Tibial artery (tissue), 4 donors: ENCODE measurements around the gene KIF19.

ENCODE experiments used
- DNase-seq, 2 donors: peaks; one replicate each; pipeline ENCODE4 v3.0.0-alpha.2; 2019
- H3K27ac ChIP-seq, 2 donors: fragments of 200-600 bp; sonication (generic) in 1 of 2; 1 replicate in 1 of 2; 2 replicates in 1 of 2; pipeline ENCODE4 v1.5.1; 2018 to 2019; ENCODE audit warnings: mild to moderate bottlenecking in 1 of 2
- H3K27me3 ChIP-seq, 2 donors: fragments of 200-600 bp; sonication (generic) in 1 of 2; one replicate each; pipeline versions ENCODE4 v1.5.1 to v1.6.0; 2016 to 2019
- H3K36me3 ChIP-seq, 3 donors: fragments of 200-600 bp; sonication (generic) in 2 of 3; one replicate each; pipeline ENCODE4 v1.5.1; 2016 to 2019; ENCODE audit warnings: mild to moderate bottlenecking in 2 of 3
- H3K4me1 ChIP-seq, 4 donors: fragments of 200-600 bp; sonication (generic) in 2 of 4; 1 replicate in 3 of 4; 2 replicates in 1 of 4; pipeline ENCODE4 v1.5.1; 2016 to 2019
- H3K4me3 ChIP-seq, 2 donors: fragments of 200-600 bp; sonication (generic) in 1 of 2; 1 replicate in 1 of 2; 2 replicates in 1 of 2; pipeline ENCODE4 v1.5.1; 2018 to 2019; ENCODE audit warnings: mild to moderate bottlenecking in 2 of 2
- H3K9me3 ChIP-seq, 3 donors: fragments of 200-600 bp; sonication (generic) in 1 of 3; one replicate each; pipeline ENCODE4 v1.5.1; 2016 to 2019
- CTCF ChIP-seq, 2 experiments: fragments of 200-600 bp in 1 of 2; fragments of 450-650 bp in 1 of 2; IDR thresholded peaks; one replicate each; pipeline ENCODE4 v1.5.1; 2017 to 2019; ENCODE audit warnings: antibody characterized with exemption in 2 of 2, mild to moderate bottlenecking in 1 of 2, moderate library complexity in 1 of 2
- intact Hi-C: fragments of 100-400 bp; cut with DNase I; formaldehyde crosslinking; loops from one replicate; pipeline ENCODE4 v1.15.0; 2023; ENCODE audit warnings: low total_unique reads

KIF19 gene

GRCh38 chr17:74305865-74306654 lies 20.0 kb upstream of the KIF19 start:
- intact Hi-C loops, result no loop called here
- no peak for DNase-seq
- TF ChIP-seq CTCF (IDR thresholded peaks at IDR 0.05), result no peak
- Histone ChIP-seq H3K9me3 (no peaks in the 10 kb centered on the region), H3K36me3 (no peaks in the 10 kb centered on the region), H3K27me3 (peaks cover 0 to 21% of the 10 kb centered on the region in 2 donors), H3K27ac (no peak overlapping the region), H3K4me3 (no peak overlapping the region), H3K4me1 (no peaks in the 10 kb centered on the region)

- Histone ChIP-seq H3K9me3 (no peaks in the 10 kb centered on the region), H3K4me3 (no peak overlapping the region), H3K27me3 (peaks cover 0 to 22% of the 10 kb centered on the region in 2 donors), H3K27ac (no peak overlapping the region), H3K36me3 (no peaks in the 10 kb centered on the region), H3K4me1 (no peaks in the 10 kb centered on the region)
- TF ChIP-seq CTCF (IDR thresholded peaks at IDR 0.05), result no peak
- intact Hi-C loops, result no loop called here
- DNase-seq, result no peak
These were observed 17.8 kb upstream of the KIF19 start for GRCh38 chr17:74307984-74308773.

- Histone ChIP-seq H3K4me1 (no peaks in the 10 kb centered on the region), H3K4me3 (no peak overlapping the region), H3K36me3 (no peaks in the 10 kb centered on the region), H3K27ac (no peak overlapping the region), H3K9me3 (no peaks in the 10 kb centered on the region), H3K27me3 (peaks cover 0 to 27% of the 10 kb centered on the region in 2 donors)
- no peak for TF ChIP-seq CTCF (IDR thresholded peaks at IDR 0.05)
- no peak for DNase-seq
- intact Hi-C loops, result no loop called here
These were observed 16.1 kb upstream of the KIF19 start for GRCh38 chr17:74309902-74310301.

- DNase-seq, result no peak
- no peak for TF ChIP-seq CTCF (IDR thresholded peaks at IDR 0.05)
These were observed 11.1 kb upstream of the KIF19 start for GRCh38 chr17:74314877-74315276.

GRCh38 chr17:74316220-74316619 lies 9.8 kb upstream of the KIF19 start:
- no peak for DNase-seq
- H3K27me3 ChIP-seq, result peaks cover 0 to 12% of the 10 kb centered on the region in 2 donors
- no peak overlapping the region for H3K4me3 ChIP-seq
- no peak for TF ChIP-seq CTCF (IDR thresholded peaks at IDR 0.05)
- no peaks in the 10 kb centered on the region for H3K4me1 ChIP-seq
- H3K36me3 ChIP-seq, result no peaks in the 10 kb centered on the region
- intact Hi-C loops, result no loop called here
- no peak overlapping the region for H3K27ac ChIP-seq
- no peaks in the 10 kb centered on the region for H3K9me3 ChIP-seq

More at GRCh38 chr17:74314877-74315276, 11.1 kb upstream of the KIF19 start:
- intact Hi-C loops, result no loop called here
- no peaks in the 10 kb centered on the region for H3K36me3 ChIP-seq
- H3K4me1 ChIP-seq, result no peaks in the 10 kb centered on the region
- H3K27ac ChIP-seq, result no peak overlapping the region
- H3K4me3 ChIP-seq, result no peak overlapping the region
- peaks cover 0 to 13% of the 10 kb centered on the region in 2 donors for H3K27me3 ChIP-seq
- H3K9me3 ChIP-seq, result no peaks in the 10 kb centered on the region
